Body of pancreas (tissue), 4 donors: ENCODE results near the gene MARS2. TPM values are rescaled to one million over a fixed set of nuclear protein-coding genes. Genes with fewer than 3 reads are reported as not detected.
"Not testable (repeated sequence)": the region's sequence is repeated elsewhere in the genome, so short reads cannot be mapped to it uniquely, and the experiment has no call there.

Experiments used
- ATAC-seq: fragments of 150-250 bp; one replicate; pipeline ENCODE4 v1.9.1; 2016
- DNase-seq, 4 donors: peaks; one replicate each; pipeline ENCODE4 v3.0.0-alpha.2; 2019
- H3K27ac ChIP-seq, 4 donors: fragments of 200-600 bp; sonication (generic); 1 replicate in 3 of 4; 2 replicates in 1 of 4; pipeline versions ENCODE4 v1.5.1 to v1.6.1; 2016 to 2019; ENCODE audit warnings: mild to moderate bottlenecking in 1 of 4, mixed read lengths in 1 of 4, moderate library complexity in 1 of 4
- H3K27me3 ChIP-seq, 2 donors: fragments of 200-600 bp; sonication (generic); one replicate each; pipeline ENCODE4 v1.6.0; 2016; ENCODE audit warnings: mild to moderate bottlenecking in 1 of 2
- H3K36me3 ChIP-seq, 2 donors: fragments of 200-600 bp; sonication (generic); replicated peaks in 1 of 2; 2 replicates each; pipeline ENCODE4 v1.5.1; 2016; ENCODE audit warnings: low read depth in 2 of 2; ENCODE audit not compliant: insufficient read depth in 1 of 2
- H3K4me1 ChIP-seq: fragments of 200-600 bp; sonication (generic); one replicate; pipeline ENCODE4 v1.6.0; 2016
- H3K4me3 ChIP-seq, 2 donors: fragments of 200-600 bp; sonication (generic); 1 replicate in 1 of 2; 2 replicates in 1 of 2; pipeline ENCODE4 v1.5.1; 2016 to 2019
- H3K9me3 ChIP-seq, 3 donors: fragments of 200-600 bp; sonication (generic); 1 replicate in 2 of 3; 2 replicates in 1 of 3; pipeline ENCODE4 v1.5.1; 2016
- CTCF ChIP-seq, 7 experiments: fragments of 450-650 bp in 4 of 7; fragments of 200-600 bp in 3 of 7; sonication (generic) in 3 of 7; IDR thresholded peaks; one replicate each; pipeline ENCODE4 v1.5.1; 2016 to 2019; ENCODE audit warnings: antibody characterized with exemption in 7 of 7
- POLR2A ChIP-seq, 3 donors: fragments of 450-650 bp; IDR thresholded peaks; one replicate each; pipeline ENCODE4 v1.6.1; 2016; ENCODE audit warnings: antibody characterized with exemption in 3 of 3, mild to moderate bottlenecking in 2 of 3
- WGBS, 2 donors: methylation state at CpG; one replicate each; pipeline ENCODE4 v1.1.5; 2017; 5-methylcytosine and 5-hydroxymethylcytosine counted together
- intact Hi-C: fragments of 100-400 bp; cut with DNase I; formaldehyde crosslinking; loops from one replicate; pipeline ENCODE4 v1.15.1; 2023
- total RNA-seq, 2 donors: library from RNA; depleted of rRNA; stranded (reverse); fragments of >200 nt; gene quantifications; one replicate each; pipeline ENCODE4 v1.1.0, GENCODE V29; 2016

Gene MARS2
- total RNA-seq, 2 donors from 2014 or later, result 6.5 to 12.2 TPM

DNA sequence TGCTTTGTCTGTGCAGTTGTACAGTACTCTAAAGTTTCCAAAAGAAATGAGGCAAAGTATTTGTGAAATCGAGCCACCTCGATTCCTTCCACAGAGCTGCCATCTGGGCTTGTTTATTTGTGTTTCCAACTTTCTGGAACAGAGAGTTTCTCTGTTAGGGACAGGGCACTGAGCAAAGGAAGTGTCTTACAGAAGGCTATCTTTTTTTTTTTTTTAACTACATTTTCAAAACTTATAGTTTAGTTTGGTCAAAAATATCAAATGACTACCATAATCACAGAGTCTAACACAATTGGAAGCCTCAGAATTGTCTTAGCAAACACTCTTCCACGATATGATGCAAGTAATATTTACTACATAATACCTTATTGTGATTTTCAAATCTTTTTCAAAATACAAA is 30.6 kb upstream of the MARS2 start:
- no peaks in the 10 kb centered on the region for H3K4me1 ChIP-seq
- intact Hi-C loops, result no loop called here
- DNase-seq (no peak), ATAC-seq (no peak)
- H3K36me3 ChIP-seq, result no peaks in the 10 kb centered on the region
- peak overlapping the region in 2 of 4 donors; percentile 5 to 67 for H3K27ac ChIP-seq
- H3K4me3 ChIP-seq, result no peak overlapping the region
- no peaks in the 10 kb centered on the region for H3K9me3 ChIP-seq
- TF ChIP-seq CTCF (IDR thresholded peaks at IDR 0.05), result no peak
- no peak for TF ChIP-seq POLR2A (IDR thresholded peaks at IDR 0.05)
- WGBS, 2 donors, result 16 to 18% methylated on average over 3 of the region's 3 CpGs
- H3K27me3 ChIP-seq, result no peaks in the 10 kb centered on the region

DNA sequence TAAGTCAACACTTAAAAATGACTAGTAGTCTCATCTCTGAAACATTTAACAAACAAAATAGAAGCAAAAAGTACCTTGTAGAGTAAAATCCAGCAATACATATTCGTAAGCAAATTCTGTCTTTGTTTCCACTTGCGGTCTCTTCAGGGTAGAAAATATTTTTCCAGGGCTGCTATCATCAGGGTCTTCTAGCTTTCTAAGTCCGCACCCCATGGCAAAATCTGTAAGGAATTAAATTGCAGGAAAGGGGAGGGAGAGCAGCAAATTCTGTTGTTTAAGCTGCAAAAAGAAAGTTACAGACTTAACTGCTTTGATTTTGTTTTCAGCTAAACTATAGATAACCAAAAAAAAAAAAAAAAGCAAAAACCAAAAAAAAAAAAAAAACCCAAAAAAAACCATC is 29.9 kb upstream of the MARS2 start, which contains the start of gene RFTN2:
RFTN2 (minus strand) TSS at position 342 of the 400 bp plus-strand sequence; CDS start at position 213, 129 bp downstream.
- WGBS, 2 donors, result 40 to 47% methylated on average over 3 of the region's 3 CpGs
- H3K9me3 ChIP-seq, result no peaks in the 10 kb centered on the region
- H3K27me3 ChIP-seq, result no peaks in the 10 kb centered on the region
- no peaks in the 10 kb centered on the region for H3K4me1 ChIP-seq
- DNase-seq (no peak), ATAC-seq (no peak)
- intact Hi-C loops, result no loop called here
- no peak for TF ChIP-seq POLR2A (IDR thresholded peaks at IDR 0.05)
- TF ChIP-seq CTCF (IDR thresholded peaks at IDR 0.05), result no peak
- no peaks in the 10 kb centered on the region for H3K36me3 ChIP-seq
- H3K27ac ChIP-seq, result peak within 1 kb of the TSS in 3 of 4 donors; percentile 31 to 67 (median 36)
- H3K4me3 ChIP-seq, result no peak within 1 kb of the TSS

- intact Hi-C loops, result no loop called here
- Histone ChIP-seq H3K4me3 (no peak overlapping the region), H3K27ac (peak overlapping the region in 3 of 4 donors; percentile 31 to 67 (median 36)), H3K9me3 (no peaks in the 10 kb centered on the region), H3K4me1 (no peaks in the 10 kb centered on the region), H3K36me3 (no peaks in the 10 kb centered on the region), H3K27me3 (no peaks in the 10 kb centered on the region)
- TF ChIP-seq POLR2A (IDR thresholded peaks at IDR 0.05) (no peak), CTCF (IDR thresholded peaks at IDR 0.05) (peak in 1 of 7 experiments; percentile 11)
- WGBS, 2 donors, result 31% methylated on average over 6 of the region's 6 CpGs
- no peak for DNase-seq
- peak; percentile 35 for ATAC-seq
These were observed 29.4 kb upstream of the MARS2 start for GRCh38 chr2:197675711-197676188.

- no peaks in the 10 kb centered on the region for H3K36me3 ChIP-seq
- no peak for TF ChIP-seq POLR2A (IDR thresholded peaks at IDR 0.05)
- TF ChIP-seq CTCF (IDR thresholded peaks at IDR 0.05), result no peak
- no peaks in the 10 kb centered on the region for H3K9me3 ChIP-seq
- no peak overlapping the region for H3K27ac ChIP-seq
- intact Hi-C loops, result no loop called here
- no peak for DNase-seq
- 69 to 76% methylated on average over 3 of the region's 3 CpGs for WGBS, 2 donors
- no peaks in the 10 kb centered on the region for H3K27me3 ChIP-seq
- no peak overlapping the region for H3K4me3 ChIP-seq
- no peaks in the 10 kb centered on the region for H3K4me1 ChIP-seq
- no peak for ATAC-seq
These were observed 28.1 kb upstream of the MARS2 start for GRCh38 chr2:197677056-197677455.

DNA sequence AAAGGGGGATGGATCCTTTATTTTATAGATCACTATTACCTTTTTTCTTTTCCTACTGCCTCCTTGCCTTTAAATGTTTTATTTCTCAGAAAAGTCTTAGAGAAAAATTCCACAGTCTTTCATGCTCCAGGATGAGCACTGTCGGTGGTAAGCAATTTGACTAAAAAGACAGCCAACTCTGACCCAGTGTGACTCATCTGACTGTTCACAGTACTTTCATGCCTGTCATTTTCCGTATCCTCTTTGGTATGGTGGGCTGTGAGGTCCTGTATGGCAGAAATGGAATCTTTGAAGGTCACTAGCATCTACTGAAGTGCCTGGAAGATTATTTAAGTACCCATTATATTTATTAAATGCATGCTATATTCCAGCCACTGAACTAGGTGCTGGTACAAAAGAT is 27.7 kb upstream of the MARS2 start:
- 77 to 81% methylated on average over 2 of the region's 2 CpGs for WGBS, 2 donors

DNA sequence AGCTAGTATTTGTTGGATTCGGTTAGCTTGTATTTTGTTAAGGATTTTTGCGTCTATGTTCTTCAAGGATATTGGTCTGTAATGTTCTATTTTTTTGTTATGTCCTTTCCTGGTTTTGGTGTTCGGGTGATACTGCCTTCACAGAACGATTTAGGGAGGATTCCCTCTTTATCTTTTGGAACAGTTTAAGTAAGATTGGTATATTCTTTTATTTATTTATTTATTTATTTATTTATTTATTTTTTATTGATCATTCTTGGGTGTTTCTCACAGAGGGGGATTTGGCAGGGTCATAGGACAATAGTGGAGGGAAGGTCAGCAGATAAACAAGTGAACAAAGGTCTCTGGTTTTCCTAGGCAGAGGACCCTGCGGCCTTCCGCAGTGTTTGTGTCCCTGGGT is 10.0 kb upstream of the MARS2 start:
- H3K27me3 ChIP-seq, intact Hi-C loops, H3K36me3 ChIP-seq, H3K27ac ChIP-seq, H3K9me3 ChIP-seq, DNase-seq, ATAC-seq, H3K4me1 ChIP-seq, H3K4me3 ChIP-seq: not testable (repeated sequence)
- 79 to 87% methylated on average over 4 of the region's 6 CpGs for WGBS, 2 donors

More for the DNA sequence above, 27.7 kb upstream of the MARS2 start:
- no peaks in the 10 kb centered on the region for H3K4me1 ChIP-seq
- H3K27me3 ChIP-seq, result no peaks in the 10 kb centered on the region
- H3K27ac ChIP-seq, result no peak overlapping the region
- intact Hi-C loops, result no loop called here
- ATAC-seq, result no peak
- no peaks in the 10 kb centered on the region for H3K9me3 ChIP-seq
- DNase-seq, result no peak
- TF ChIP-seq CTCF (IDR thresholded peaks at IDR 0.05) (no peak), POLR2A (IDR thresholded peaks at IDR 0.05) (no peak)
- no peak overlapping the region for H3K4me3 ChIP-seq
- H3K36me3 ChIP-seq, result no peaks in the 10 kb centered on the region

DNA sequence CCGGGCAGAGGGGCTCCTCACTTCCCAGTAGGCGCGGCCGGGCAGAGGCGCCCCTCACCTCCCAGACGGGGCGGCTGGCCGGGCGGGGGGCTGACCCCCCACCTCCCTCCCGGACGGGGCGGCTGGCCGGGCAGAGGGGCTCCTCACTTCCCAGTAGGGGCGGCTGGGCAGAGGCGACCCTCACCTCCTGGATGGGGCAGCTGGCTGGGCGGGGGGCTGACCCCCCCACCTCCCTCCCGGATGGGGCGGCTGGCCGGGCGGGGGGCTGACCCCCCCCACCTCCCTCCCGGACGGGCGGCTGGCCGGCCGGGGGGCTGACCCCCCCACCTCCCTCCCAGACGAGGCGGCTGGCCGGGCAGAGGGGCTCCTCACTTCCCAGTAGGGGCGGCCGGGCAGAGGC is 9.2 kb upstream of the MARS2 start:
- DNase-seq, H3K27ac ChIP-seq, H3K4me3 ChIP-seq, H3K4me1 ChIP-seq, H3K27me3 ChIP-seq, intact Hi-C loops, H3K9me3 ChIP-seq, H3K36me3 ChIP-seq, ATAC-seq: not testable (repeated sequence)
- 91 to 100% methylated on average over 1 to 13 of the region's 30 CpGs for WGBS, 2 donors
